DOHH2 (cell line): ENCODE results near the gene INTS12.

ENCODE experiments used
- H3F3A ChIP-seq: fragments of 200-600 bp; sonication (generic), shearing (Covaris generic); 2 replicates; pipeline ENCODE4 v1.6.0; 2016; ENCODE audit warnings: antibody characterized with exemption, mild to moderate bottlenecking; ENCODE audit not compliant: control insufficient read depth, insufficient read depth
- H3K27ac ChIP-seq: fragments of 200-600 bp; sonication (generic); 2 replicates; pipeline ENCODE4 v1.5.1; 2014; ENCODE audit warnings: low read depth, mild to moderate bottlenecking, low read length, moderate library complexity
- H3K27me3 ChIP-seq: fragments of 200-600 bp; sonication (generic); 2 replicates; pipeline ENCODE4 v1.6.1; 2014; ENCODE audit warnings: mild to moderate bottlenecking, low read length, mixed read lengths; ENCODE audit not compliant: control insufficient read depth
- H3K36me3 ChIP-seq: fragments of 200-600 bp; sonication (generic); 2 replicates; pipeline ENCODE4 v1.6.1; 2014; ENCODE audit warnings: mild to moderate bottlenecking, low read length, moderate library complexity, mixed read lengths; ENCODE audit not compliant: control insufficient read depth
- H3K4me1 ChIP-seq: fragments of 200-600 bp; sonication (generic); 2 replicates; pipeline ENCODE4 v1.6.1; 2014; ENCODE audit warnings: mild to moderate bottlenecking, low read length, mixed read lengths; ENCODE audit not compliant: control insufficient read depth
- H3K4me2 ChIP-seq: fragments of 200-600 bp; sonication (generic); 2 replicates; pipeline ENCODE4 v1.6.0; 2014; ENCODE audit warnings: mild to moderate bottlenecking, low read length, moderate library complexity
- H3K4me3 ChIP-seq: fragments of 200-600 bp; sonication (generic); 2 replicates; pipeline ENCODE4 v1.5.1; 2014; ENCODE audit warnings: mild to moderate bottlenecking, low read length, mixed read lengths
- H3K79me2 ChIP-seq: fragments of 200-600 bp; sonication (generic); 2 replicates; pipeline ENCODE4 v1.6.1; 2014; ENCODE audit warnings: mild to moderate bottlenecking, low read length, mixed read lengths; ENCODE audit not compliant: control insufficient read depth
- H3K9me2 ChIP-seq: fragments of 200-600 bp; sonication (generic); replicated peaks from 2 replicates; pipeline ENCODE4 v1.6.1; 2014; ENCODE audit warnings: mild to moderate bottlenecking, low read length, mixed read lengths; ENCODE audit not compliant: control insufficient read depth
- H3K9me3 ChIP-seq: fragments of 200-600 bp; sonication (generic); 2 replicates; pipeline ENCODE4 v1.6.1; 2014; ENCODE audit warnings: antibody characterized with exemption, low read length, mixed read lengths; ENCODE audit not compliant: control insufficient read depth, insufficient read depth
- H4K20me1 ChIP-seq: fragments of 200-600 bp; sonication (generic); 2 replicates; pipeline ENCODE4 v1.6.0; 2014; ENCODE audit warnings: low read depth, mild to moderate bottlenecking, antibody characterized with exemption, low read length, moderate library complexity; ENCODE audit not compliant: control insufficient read depth, insufficient read depth
- CTCF ChIP-seq: fragments of 200-600 bp; sonication (generic); IDR thresholded peaks from one replicate; pipeline ENCODE4 v1.5.1; 2014; ENCODE audit warnings: antibody characterized with exemption, mild to moderate bottlenecking, low read depth, low read length; ENCODE audit not compliant: poor library complexity, severe bottlenecking
- EZH2phosphoT487 ChIP-seq: fragments of 200-600 bp; sonication (generic); IDR thresholded peaks from 2 replicates; pipeline ENCODE4 v1.6.1; 2017; ENCODE audit warnings: borderline replicate concordance, mild to moderate bottlenecking, antibody characterized with exemption, low read length, moderate library complexity, mixed read lengths

Gene INTS12

GRCh38 chr4:105652286-105652888 lies 56.1 kb downstream of the INTS12 start:
- no peaks in the 10 kb centered on the region for H3K4me1 ChIP-seq

GRCh38 chr4:105651884-105652283 lies 56.6 kb downstream of the INTS12 start:
- Histone ChIP-seq H3F3A (no peaks in the 10 kb centered on the region), H4K20me1 (no peaks in the 10 kb centered on the region), H3K9me3 (no peaks in the 10 kb centered on the region), H3K4me3 (no peak overlapping the region), H3K27ac (no peak overlapping the region), H3K79me2 (no peaks in the 10 kb centered on the region), H3K36me3 (no peaks in the 10 kb centered on the region), H3K9me2 (no peaks in the 10 kb centered on the region), H3K27me3 (no peaks in the 10 kb centered on the region), H3K4me1 (no peaks in the 10 kb centered on the region), H3K4me2 (no peak overlapping the region)
- TF ChIP-seq EZH2phosphoT487 (no peak), CTCF (no peak)

More at GRCh38 chr4:105652286-105652888, 56.1 kb downstream of the INTS12 start:
- no peak overlapping the region for H3K4me3 ChIP-seq
- H3K9me3 ChIP-seq, result no peaks in the 10 kb centered on the region
- H3K79me2 ChIP-seq, result no peaks in the 10 kb centered on the region
- no peaks in the 10 kb centered on the region for H3K36me3 ChIP-seq
- no peaks in the 10 kb centered on the region for H4K20me1 ChIP-seq
- H3K4me2 ChIP-seq, result no peak overlapping the region
- no peaks in the 10 kb centered on the region for H3K27me3 ChIP-seq
- no peaks in the 10 kb centered on the region for H3K9me2 ChIP-seq
- no peak overlapping the region for H3K27ac ChIP-seq
- no peak for TF ChIP-seq EZH2phosphoT487
- no peak for TF ChIP-seq CTCF
- no peaks in the 10 kb centered on the region for H3F3A ChIP-seq

- Histone ChIP-seq H3K27me3 (no peaks in the 10 kb centered on the region), H3K4me1 (no peaks in the 10 kb centered on the region), H3K4me2 (no peak overlapping the region), H3K27ac (no peak overlapping the region), H3K79me2 (no peaks in the 10 kb centered on the region), H3F3A (no peaks in the 10 kb centered on the region), H3K4me3 (no peak overlapping the region), H3K9me3 (no peaks in the 10 kb centered on the region), H4K20me1 (no peaks in the 10 kb centered on the region), H3K9me2 (no peaks in the 10 kb centered on the region), H3K36me3 (no peaks in the 10 kb centered on the region)
- TF ChIP-seq EZH2phosphoT487, result no peak
- TF ChIP-seq CTCF, result no peak
Measured at GRCh38 chr4:105650190-105650589, 58.3 kb downstream of the INTS12 start.
